ENCODE results near the gene SLC25A47. TPM values are rescaled to one million over a fixed set of nuclear protein-coding genes. Genes with fewer than 3 reads are reported as not detected.

SLC25A47 gene
- polyA plus RNA-seq, 4 donors, result 0.18 TPM; not detected in 3

DNA sequence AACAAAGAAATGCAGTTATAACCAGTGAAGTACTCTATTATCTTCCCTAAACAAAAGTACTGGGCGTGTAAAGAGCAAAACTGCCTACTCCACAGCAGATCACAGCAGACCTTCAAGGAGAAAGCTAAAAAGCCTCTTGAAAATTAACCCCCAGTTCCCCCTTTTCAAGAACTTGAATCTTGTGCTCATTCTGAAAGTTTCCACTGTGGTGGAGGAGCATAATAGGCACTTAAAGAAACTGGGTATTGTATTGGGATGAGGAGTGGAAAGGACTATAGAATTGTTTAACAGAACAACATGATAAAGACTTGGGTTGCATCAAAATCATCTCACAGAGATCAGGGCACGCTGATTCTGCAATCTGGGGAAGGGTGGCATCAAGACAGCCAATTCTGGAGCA lies 51.1 kb downstream of the SLC25A47 start:
- DNase-seq (ENCODE audit: low read depth in 4 of 4, low spot score in 3 of 4), result no peak

DNA sequence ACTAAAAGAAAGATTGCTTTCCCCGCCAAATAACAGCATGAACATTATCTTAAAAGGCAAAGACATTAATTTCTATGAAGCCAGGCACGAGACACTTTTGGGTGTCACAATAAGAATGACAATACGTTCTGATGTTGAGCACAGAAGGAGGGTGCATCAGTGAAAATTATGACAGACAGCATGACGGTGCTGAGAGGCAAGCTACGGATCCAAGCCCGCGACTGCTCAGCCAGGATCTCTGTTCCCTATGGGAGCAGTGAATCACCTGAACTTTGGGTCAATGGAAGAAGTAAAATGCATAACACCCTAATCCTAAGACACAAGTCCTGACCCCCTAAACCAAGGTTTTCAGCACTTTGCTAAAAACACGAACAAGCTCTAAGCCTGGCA lies 51.7 kb downstream of the SLC25A47 start:
- DNase-seq (ENCODE audit: low read depth in 4 of 4, low spot score in 3 of 4), result no peak

DNA sequence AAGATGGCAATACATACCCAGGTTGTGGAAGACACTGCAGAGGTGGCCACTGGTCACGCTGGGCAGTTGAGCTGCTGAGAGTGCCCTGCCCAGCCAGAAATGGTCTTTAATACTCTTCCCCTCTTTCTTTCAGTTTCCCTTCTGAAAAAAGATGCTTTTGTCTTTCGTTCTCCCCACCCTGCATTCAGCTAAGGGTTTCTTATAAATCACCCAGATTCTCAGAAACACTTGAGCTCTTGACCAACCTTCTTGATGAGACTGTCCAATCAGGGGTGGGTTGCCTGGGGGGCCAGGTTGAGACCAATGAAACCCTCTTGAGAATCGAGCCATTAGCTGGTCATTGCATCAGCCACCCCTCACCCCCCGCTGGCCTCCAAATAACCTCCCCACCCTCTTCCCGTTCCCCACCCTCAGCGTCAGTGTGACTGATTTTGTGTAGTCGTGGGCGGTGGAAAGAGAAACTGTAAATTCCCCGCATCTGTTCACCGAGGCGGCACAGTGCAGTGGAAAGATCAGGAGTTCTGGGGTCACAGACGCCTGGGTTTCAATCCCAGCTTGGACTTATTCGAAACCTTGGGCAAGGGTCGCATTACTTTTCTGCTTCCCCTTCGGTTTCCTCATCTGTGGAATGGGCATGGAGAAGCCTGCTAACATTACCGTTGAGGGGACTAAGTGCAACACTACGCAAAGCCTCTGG lies 52.3 kb downstream of the SLC25A47 start:
- no peak for DNase-seq (ENCODE audit: low read depth in 4 of 4, low spot score in 3 of 4)

DNA sequence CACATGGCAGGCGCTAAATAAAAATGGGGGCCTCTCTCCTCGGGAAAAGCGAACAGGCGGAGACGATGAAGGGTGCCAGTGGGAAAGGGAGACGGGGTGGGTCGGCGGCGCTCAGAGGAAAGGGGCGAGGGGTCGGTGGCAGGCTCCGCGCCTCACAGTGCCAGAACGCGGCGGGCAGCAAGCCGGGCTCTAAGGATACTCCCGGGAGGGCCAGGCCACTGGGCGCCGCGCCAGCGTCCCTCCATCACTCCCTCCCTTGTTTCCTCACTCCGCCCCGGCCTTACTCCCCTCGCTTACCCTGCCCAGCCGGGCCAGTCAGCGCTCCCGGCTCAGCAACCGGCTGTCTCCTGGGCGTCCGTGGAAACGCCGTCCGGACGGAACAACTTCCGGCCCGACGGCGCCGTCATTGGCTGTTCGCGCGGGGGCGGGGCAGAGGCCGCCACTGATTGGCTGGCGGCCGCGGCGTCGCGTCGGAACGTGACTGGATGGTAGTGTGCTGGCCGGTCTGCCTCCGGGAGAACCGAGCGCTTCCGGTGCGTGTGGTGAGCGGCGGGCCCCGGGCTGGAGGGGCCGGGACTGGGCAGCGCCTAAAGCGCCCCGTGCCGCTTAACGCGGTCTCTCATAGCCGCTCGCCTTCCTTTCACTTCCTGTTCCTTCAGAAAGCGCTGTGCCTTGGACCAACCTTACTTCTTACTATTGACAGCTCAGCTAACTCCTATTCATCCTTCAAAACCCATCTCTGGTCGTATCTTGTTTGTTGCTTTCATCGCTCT lies 53.0 kb downstream of the SLC25A47 start, which contains the start of gene WDR25:
WDR25 (plus strand) TSS at position 523 of the 773 bp plus-strand sequence.
- peak in 3 of 4 donors; percentile 87 to 89 (median 88) for DNase-seq (ENCODE audit: low read depth in 4 of 4, low spot score in 3 of 4)

DNA sequence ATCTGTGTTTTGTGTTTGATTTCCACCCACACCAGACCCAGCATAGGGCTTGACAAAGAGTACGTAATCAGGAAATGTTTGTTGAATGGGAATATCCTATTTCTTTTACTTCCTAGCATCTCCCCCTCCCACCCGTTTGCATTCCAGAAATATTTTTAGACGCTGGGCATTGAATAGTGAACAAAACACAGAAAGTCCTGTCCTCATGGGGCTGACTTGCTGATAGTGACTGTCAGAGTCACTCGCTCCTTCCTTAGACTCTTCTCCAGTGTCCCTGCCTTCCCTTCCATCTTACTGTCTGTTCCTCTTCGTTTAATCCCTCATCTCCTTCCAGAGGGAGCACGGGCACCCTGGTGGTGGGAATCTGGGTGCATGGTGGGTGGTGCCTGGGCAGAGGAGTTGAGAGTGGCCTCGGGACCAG lies 53.6 kb downstream of the SLC25A47 start:
- DNase-seq (ENCODE audit: low read depth in 4 of 4, low spot score in 3 of 4), result no peak

Other genes starting within 250 kb of the SLC25A47 start
- 10 to 100 TPM in 2 of 4 donors, 1 to 10 TPM in 1, under 1 TPM in 1; 0.96 to 19.4 (median 8.2) TPM for gene DEGS2, start 163.7 kb upstream of the SLC25A47 start, polyA plus RNA-seq (ENCODE audit: insufficient read length in 4 of 4)
- 100 to 1,000 TPM; 121 to 159 (median 144) TPM for gene YY1, start 84.2 kb upstream of the SLC25A47 start, polyA plus RNA-seq (ENCODE audit: insufficient read length in 4 of 4)
- gene SLC25A29, start 16.9 kb upstream of the SLC25A47 start, polyA plus RNA-seq (ENCODE audit: insufficient read length in 4 of 4), result 10 to 100 TPM; 31.4 to 95.1 (median 45.7) TPM
- 10 to 100 TPM in 2 of 4 donors, 1 to 10 TPM in 2; 6.3 to 11.0 (median 9.7) TPM for gene WDR25, start 53.1 kb downstream of the SLC25A47 start, polyA plus RNA-seq (ENCODE audit: insufficient read length in 4 of 4)